Liver (tissue), 3 donors: ENCODE results near the gene DBH.

Experiments used
- ATF3 ChIP-seq: IDR thresholded peaks from 2 replicates; pipeline ENCODE4 v1.6.1; 2016; ENCODE audit warnings: antibody characterized with exemption
- CTCF ChIP-seq: fragments of 150-350 bp; IDR thresholded peaks from 2 replicates; pipeline ENCODE4 v1.5.1; 2017; ENCODE audit warnings: improper control_type of control experiment, low read depth, low read length; ENCODE audit not compliant: missing input control
- FOXA1 ChIP-seq: IDR thresholded peaks from 2 replicates; pipeline ENCODE4 v1.6.1; 2016; ENCODE audit warnings: antibody characterized with exemption
- HNF4A ChIP-seq, 2 donors: conservative IDR thresholded peaks; 2 replicates each; pipeline ENCODE4 v1.6.1; 2016; ENCODE audit warnings: antibody characterized with exemption in 2 of 2, mild to moderate bottlenecking in 2 of 2
- MAX ChIP-seq: IDR thresholded peaks from 2 replicates; pipeline ENCODE4 v1.6.1; 2016; ENCODE audit warnings: antibody characterized with exemption
- RAD21 ChIP-seq, 2 donors: IDR thresholded peaks; 2 replicates each; pipeline ENCODE4 v1.6.1; 2016; ENCODE audit warnings: antibody characterized with exemption in 2 of 2, mild to moderate bottlenecking in 2 of 2
- REST ChIP-seq: IDR thresholded peaks from 2 replicates; pipeline ENCODE4 v1.6.1; 2016; ENCODE audit warnings: antibody characterized with exemption, mild to moderate bottlenecking
- TAF1 ChIP-seq: conservative IDR thresholded peaks from 2 replicates; pipeline ENCODE4 v1.6.1; 2016; ENCODE audit warnings: antibody characterized with exemption, mild to moderate bottlenecking
- YY1 ChIP-seq: IDR thresholded peaks from 2 replicates; pipeline ENCODE4 v1.6.1; 2016; ENCODE audit warnings: antibody characterized with exemption, mild to moderate bottlenecking
- ZBTB33 ChIP-seq: IDR thresholded peaks from 2 replicates; pipeline ENCODE4 v1.6.1; 2016; ENCODE audit warnings: antibody characterized with exemption
- donor health status: healthy.
- donor health status: healthy.

GRCh38 chr9:133680250-133680975 is 44.2 kb downstream of the DBH start:
- TF ChIP-seq TAF1 (no peak), CTCF (no peak), YY1 (no peak), FOXA1 (no peak), RAD21 (IDR thresholded peaks at IDR 0.05) (no peak), REST (no peak), MAX (no peak), ZBTB33 (no peak), ATF3 (no peak), HNF4A (conservative IDR thresholded peaks at IDR 0.05) (no peak)
